Dermis blood vessel endothelial cell (primary cell): ENCODE results near the gene USP49. TPM values are rescaled to one million over a fixed set of nuclear protein-coding genes. Genes with fewer than 3 reads are reported as not detected.
A peak's percentile ranks its signal among the peaks of the same experiment; 100 is the strongest.
"Not testable (repeated sequence)": the region's sequence is repeated elsewhere in the genome, so short reads cannot be mapped to it uniquely, and the experiment has no call there.

Experiments used
- DNase-seq: peaks from one replicate; pipeline ENCODE4 v3.0.0; 2010
- total RNA-seq: library from RNA; depleted of rRNA; stranded (reverse); fragments of >200 nt; gene quantifications from 2 replicates; pipeline ENCODE4 v1.2.3, GENCODE V29; 2014

Gene USP49
- total RNA-seq, 1 donor from 2014 or later, result 2.9 TPM

GRCh38 chr6:41779336-41779735 is 115.8 kb downstream of the USP49 start:
- DNase-seq, result peak; percentile 14

GRCh38 chr6:41778895-41779294 is 116.3 kb downstream of the USP49 start:
- DNase-seq, result no peak

DNA sequence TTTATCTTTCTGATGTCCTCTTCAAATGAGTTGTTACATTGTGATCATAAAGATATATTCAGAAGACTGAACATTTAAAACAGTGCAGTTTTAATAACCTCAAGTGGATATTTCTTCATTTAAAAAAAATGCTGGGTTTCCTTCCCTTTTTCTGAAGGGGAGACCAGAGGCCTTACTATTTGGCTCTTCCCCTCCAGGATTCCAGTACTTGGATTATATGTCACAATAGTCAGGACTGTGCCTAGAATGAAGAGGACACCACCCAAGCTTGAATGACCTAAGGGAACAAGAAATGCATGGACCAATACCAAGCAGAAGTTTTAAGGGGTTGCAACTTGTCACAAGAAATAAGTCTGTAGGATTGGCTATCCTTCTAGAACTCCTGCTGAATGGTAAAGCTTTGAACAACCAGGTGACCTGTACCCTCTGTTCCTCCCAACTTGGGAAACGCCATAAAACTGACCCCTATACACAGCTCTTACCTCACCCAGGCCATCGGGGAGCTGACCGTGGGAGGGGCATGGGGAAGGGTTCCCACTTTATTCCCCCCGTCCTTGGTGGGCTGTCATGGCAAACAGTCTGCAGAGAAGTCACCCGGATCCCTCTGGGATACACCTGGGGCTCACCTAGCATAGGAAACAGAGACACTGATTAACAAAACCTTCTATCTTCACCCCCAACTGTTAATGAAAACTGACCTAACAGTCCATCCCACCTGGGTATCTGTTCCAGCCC is 117.5 kb downstream of the USP49 start:
- DNase-seq, result no peak

DNA sequence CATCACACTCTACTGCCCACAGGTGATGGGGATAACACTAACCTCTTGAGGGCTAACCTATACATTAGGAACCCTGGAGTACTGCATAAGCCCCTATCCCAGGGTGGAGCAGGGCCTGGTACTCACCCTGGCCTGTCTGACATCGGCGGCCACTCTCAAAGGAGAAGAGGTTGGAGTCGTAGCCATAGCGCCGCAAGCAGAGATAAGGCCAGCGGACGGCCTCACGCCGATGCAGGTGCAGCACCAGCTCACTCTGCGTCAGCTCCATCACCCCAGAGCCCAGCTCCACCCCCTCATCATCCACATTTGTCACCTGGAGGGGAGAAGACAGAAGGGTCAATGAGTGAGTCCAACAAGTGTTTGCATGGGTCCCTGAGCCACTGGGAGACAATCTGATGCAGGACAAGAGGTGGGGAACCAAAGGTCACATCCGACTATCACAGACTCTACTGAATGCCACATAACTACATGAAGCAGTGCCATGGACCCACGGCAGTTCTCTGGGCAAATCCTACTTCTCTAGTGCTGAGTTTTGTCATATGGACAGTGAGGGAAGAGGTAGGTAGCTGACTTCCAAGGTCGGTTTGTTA is 119.8 kb downstream of the USP49 start:
- no peak for DNase-seq

DNA sequence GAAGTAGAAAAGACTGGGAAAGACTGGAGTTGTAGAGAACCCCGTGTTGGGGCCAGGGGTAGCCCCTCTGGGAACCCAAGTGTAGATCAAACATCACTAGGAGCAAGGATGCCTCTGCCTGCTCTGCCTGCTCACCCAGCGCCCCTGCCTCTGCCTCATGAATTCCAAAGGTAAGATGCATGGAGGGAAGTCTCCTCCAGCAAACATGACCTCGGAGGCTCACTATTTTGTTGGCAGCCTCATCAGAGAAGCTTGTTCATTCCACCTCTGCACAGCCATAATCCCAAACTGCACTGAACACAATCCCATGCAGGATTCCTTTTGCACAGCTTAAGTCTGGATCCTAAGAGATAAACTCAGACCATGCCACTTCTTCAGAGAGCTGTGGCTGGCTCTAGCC is 120.3 kb downstream of the USP49 start:
- DNase-seq, result no peak

DNA sequence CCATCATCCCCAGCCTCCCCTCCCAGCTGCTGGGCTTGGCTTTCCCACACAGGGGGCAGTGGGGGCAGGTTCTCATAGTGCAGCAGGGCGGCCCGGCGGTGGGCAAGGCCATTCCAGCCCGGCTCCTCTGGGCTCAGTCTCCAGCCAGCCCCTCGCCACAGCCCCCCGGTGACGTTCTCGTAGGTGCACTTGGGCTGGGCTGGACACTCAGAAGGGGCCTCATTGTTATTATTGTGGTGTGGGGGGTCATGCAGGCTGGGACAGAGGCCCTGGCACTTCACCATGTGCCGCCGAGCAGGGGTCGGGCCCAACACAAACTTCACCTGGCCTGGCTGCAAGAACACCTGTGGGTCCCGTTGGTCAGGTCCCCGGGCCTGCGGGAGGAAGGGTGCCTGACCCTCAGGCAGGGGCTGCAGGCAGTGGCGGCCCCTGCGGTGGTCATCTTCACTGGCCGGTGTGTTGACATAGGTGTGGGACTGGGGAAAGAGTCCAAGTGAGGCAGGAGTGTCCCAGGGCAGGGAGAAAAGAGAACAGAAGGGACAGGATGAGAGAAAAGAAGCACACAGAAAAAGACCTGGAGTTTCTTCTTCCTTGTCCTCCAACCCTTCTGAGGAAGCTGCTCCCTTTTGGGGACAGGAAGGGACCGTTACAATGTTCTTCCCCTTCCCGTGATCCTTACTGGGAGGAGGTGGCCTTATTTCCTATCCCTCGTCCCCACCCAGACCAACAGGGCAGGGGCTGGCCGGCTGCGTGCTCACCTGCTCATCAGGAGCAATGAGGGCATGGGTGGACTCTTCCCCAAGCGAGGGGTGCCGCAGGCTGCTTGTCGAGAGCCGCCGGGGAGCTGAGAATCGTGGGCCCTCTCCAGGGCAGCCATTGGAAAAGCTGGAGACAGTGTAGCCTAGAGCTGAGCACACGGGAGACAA is 123.9 kb downstream of the USP49 start:
- no peak for DNase-seq

- no peak for DNase-seq
These were observed 124.7 kb downstream of the USP49 start for GRCh38 chr6:41770381-41771057.

GRCh38 chr6:41769376-41769775 is 125.8 kb downstream of the USP49 start:
- no peak for DNase-seq

- DNase-seq, result no peak
These were observed 126.4 kb downstream of the USP49 start for GRCh38 chr6:41768545-41769308.

- peak; percentile 65 for DNase-seq
These were observed 127.9 kb downstream of the USP49 start for GRCh38 chr6:41767112-41767833.

- not testable (repeated sequence) for DNase-seq
These were observed 129.0 kb downstream of the USP49 start for GRCh38 chr6:41766043-41766664.

GRCh38 chr6:41763470-41763869 is 131.7 kb downstream of the USP49 start:
- peak; percentile 85 for DNase-seq

GRCh38 chr6:41759905-41760579 is 135.1 kb downstream of the USP49 start:
- DNase-seq, result no peak

GRCh38 chr6:41759106-41759904 is 135.9 kb downstream of the USP49 start:
- no peak for DNase-seq

GRCh38 chr6:41758641-41759035 is 136.5 kb downstream of the USP49 start:
- no peak for DNase-seq

- DNase-seq, result no peak
These were observed 137.1 kb downstream of the USP49 start for GRCh38 chr6:41757931-41758640.

GRCh38 chr6:41757271-41757670 is 137.9 kb downstream of the USP49 start:
- no peak for DNase-seq

- peak; percentile 28 for DNase-seq
These were observed 138.8 kb downstream of the USP49 start for GRCh38 chr6:41756354-41756753.

- DNase-seq, result no peak
These were observed 139.3 kb downstream of the USP49 start for GRCh38 chr6:41755895-41756294.
